Tibial nerve (tissue), 4 donors: Measurements from ENCODE around the gene PCDHGB4. TPM values are rescaled to one million over a fixed set of nuclear protein-coding genes. Genes with fewer than 3 reads are reported as not detected.

Experiments used
- DNase-seq, 2 donors: peaks; one replicate each; pipeline ENCODE4 v3.0.0-alpha.2; 2019; ENCODE audit warnings: low spot score in 2 of 2
- H3K27ac ChIP-seq, 4 donors: fragments of 200-600 bp; sonication (generic) in 3 of 4; one replicate each; pipeline ENCODE4 v1.5.1; 2017 to 2019; ENCODE audit warnings: mild to moderate bottlenecking in 1 of 4
- H3K27me3 ChIP-seq, 2 donors: fragments of 200-600 bp; sonication (generic) in 1 of 2; one replicate each; pipeline versions ENCODE4 v1.5.1 to v1.6.0; 2017 to 2019
- H3K36me3 ChIP-seq, 3 donors: fragments of 200-600 bp; sonication (generic); one replicate each; pipeline ENCODE4 v1.5.1; 2018 to 2019
- H3K4me1 ChIP-seq, 4 donors: fragments of 200-600 bp; sonication (generic) in 3 of 4; one replicate each; pipeline ENCODE4 v1.5.1; 2017 to 2019
- H3K4me3 ChIP-seq, 4 donors: fragments of 200-600 bp; sonication (generic) in 3 of 4; one replicate each; pipeline ENCODE4 v1.5.1; 2017 to 2019; ENCODE audit warnings: mild to moderate bottlenecking in 1 of 4, moderate library complexity in 1 of 4
- H3K9me3 ChIP-seq, 4 donors: fragments of 200-600 bp; sonication (generic) in 3 of 4; one replicate each; pipeline ENCODE4 v1.5.1; 2017 to 2019
- EP300 ChIP-seq, 2 donors: sonication (generic); formaldehyde crosslinking; IDR thresholded peaks; one replicate each; pipeline ENCODE4 v1.6.1; 2017; ENCODE audit warnings: antibody characterized with exemption in 2 of 2, mild to moderate bottlenecking in 1 of 2
- POLR2A ChIP-seq, 2 donors: fragments of 450-650 bp; IDR thresholded peaks; one replicate each; pipeline ENCODE4 v1.6.1; 2017; ENCODE audit warnings: antibody characterized with exemption in 2 of 2, mild to moderate bottlenecking in 2 of 2, moderate library complexity in 2 of 2
- WGBS, 2 donors: methylation state at CpG; one replicate each; pipeline ENCODE4 v1.1.5; 2018; 5-methylcytosine and 5-hydroxymethylcytosine counted together
- total RNA-seq, 4 donors: library from RNA; depleted of rRNA; stranded (reverse); fragments of >200 nt; gene quantifications; one replicate each; pipeline ENCODE4 v1.1.0, GENCODE V29; 2016
- TF ChIP-seq, protein P1 (sequence below), 5 experiments: fragments of 200-600 bp in 3 of 5; fragments of 450-650 bp in 2 of 5; sonication (generic) in 3 of 5; IDR thresholded peaks; one replicate each; pipeline ENCODE4 v1.5.1; 2016 to 2019; ENCODE audit warnings: antibody characterized with exemption in 5 of 5, mild to moderate bottlenecking in 3 of 5, moderate library complexity in 2 of 5

Gene PCDHGB4
- total RNA-seq, 4 donors from 2014 or later, result 9.3 to 12.3 (median 11.1) TPM

DNA sequence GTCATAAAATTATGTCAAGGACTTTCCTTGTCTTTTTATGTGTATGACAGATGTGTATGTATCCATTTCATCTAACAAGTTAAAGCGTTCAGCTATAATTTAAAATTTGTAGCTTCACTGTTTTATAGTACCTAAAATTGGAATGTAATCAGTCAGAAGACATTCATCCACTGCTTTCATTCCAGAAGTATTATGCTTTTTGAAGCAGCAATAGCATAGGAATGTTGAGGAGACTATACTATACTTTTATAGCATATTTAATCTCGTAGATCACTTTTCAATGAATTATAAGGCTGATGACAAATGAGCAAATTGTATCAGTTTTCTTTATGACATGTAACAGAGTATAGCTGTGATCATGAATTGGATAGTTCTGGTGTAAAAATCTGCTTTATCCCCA lies 49.7 kb downstream of the PCDHGB4 start:
- no peaks in the 10 kb centered on the region for H3K4me1 ChIP-seq
- no peak overlapping the region for H3K4me3 ChIP-seq
- H3K27ac ChIP-seq, result no peak overlapping the region
- no peak for TF ChIP-seq EP300 (IDR thresholded peaks at IDR 0.05)
- TF ChIP-seq, protein P1, sequence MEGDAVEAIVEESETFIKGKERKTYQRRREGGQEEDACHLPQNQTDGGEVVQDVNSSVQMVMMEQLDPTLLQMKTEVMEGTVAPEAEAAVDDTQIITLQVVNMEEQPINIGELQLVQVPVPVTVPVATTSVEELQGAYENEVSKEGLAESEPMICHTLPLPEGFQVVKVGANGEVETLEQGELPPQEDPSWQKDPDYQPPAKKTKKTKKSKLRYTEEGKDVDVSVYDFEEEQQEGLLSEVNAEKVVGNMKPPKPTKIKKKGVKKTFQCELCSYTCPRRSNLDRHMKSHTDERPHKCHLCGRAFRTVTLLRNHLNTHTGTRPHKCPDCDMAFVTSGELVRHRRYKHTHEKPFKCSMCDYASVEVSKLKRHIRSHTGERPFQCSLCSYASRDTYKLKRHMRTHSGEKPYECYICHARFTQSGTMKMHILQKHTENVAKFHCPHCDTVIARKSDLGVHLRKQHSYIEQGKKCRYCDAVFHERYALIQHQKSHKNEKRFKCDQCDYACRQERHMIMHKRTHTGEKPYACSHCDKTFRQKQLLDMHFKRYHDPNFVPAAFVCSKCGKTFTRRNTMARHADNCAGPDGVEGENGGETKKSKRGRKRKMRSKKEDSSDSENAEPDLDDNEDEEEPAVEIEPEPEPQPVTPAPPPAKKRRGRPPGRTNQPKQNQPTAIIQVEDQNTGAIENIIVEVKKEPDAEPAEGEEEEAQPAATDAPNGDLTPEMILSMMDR (IDR thresholded peaks at IDR 0.05), result no peak
- TF ChIP-seq POLR2A (IDR thresholded peaks at IDR 0.05), result no peak
- H3K9me3 ChIP-seq, result peaks cover 0 to 98% (median 39%) of the 10 kb centered on the region in 4 donors
- H3K27me3 ChIP-seq, result no peaks in the 10 kb centered on the region
- DNase-seq, result no peak
- H3K36me3 ChIP-seq, result peaks cover 0 to 32% (median 0%) of the 10 kb centered on the region in 3 donors
- WGBS, 2 donors, result 93 to 95% methylated on average over 2 of the region's 2 CpGs

DNA sequence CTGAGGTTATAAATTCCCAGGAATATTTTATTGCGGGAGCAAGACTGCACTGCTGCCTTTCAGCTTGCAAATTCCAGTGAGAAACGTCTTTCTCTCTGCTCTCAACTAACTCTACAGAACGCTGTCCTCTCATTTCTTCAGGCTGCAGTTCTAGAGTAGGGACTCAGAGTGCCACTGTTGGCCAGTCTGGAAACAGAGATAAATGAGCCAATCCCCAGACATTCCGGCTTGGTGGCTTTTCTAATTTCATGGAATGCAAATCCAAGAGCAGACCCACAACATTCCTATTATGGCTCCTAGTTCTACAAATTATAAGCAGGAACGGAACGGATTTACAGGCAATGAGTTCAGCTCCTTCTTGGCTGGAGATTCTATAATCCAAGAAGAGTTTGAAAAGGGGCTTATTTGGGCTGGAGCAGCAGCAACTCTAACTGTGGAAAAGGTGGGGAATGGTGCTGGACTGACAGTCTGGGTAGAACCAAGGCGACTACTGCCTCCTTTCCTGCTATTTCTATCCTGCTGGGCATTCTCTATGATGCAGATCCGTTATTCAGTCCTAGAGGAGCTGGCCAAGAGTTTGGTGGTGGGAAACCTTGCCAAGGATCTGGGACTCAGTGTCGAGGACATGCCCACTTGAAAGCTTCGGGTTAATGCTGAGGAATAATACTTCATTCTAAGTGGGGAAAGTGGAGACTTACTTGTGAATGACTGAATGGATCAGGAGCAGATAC lies 52.1 kb downstream of the PCDHGB4 start:
- no peak for DNase-seq
- Histone ChIP-seq H3K27ac (no peak overlapping the region), H3K36me3 (peaks cover 0 to 35% (median 0%) of the 10 kb centered on the region in 3 donors), H3K4me3 (no peak overlapping the region), H3K9me3 (peaks cover 0 to 95% (median 31%) of the 10 kb centered on the region in 4 donors), H3K4me1 (no peaks in the 10 kb centered on the region), H3K27me3 (no peaks in the 10 kb centered on the region)
- TF ChIP-seq POLR2A (IDR thresholded peaks at IDR 0.05), result no peak
- TF ChIP-seq, protein P1 (IDR thresholded peaks at IDR 0.05), result no peak
- no peak for TF ChIP-seq EP300 (IDR thresholded peaks at IDR 0.05)
- 71 to 76% methylated on average over 10 of the region's 10 CpGs for WGBS, 2 donors

Other genes with a start within 250 kb of the PCDHGB4 start
- gene PCDHB6, start 237.6 kb upstream of the PCDHGB4 start, total RNA-seq, result 1 to 10 TPM; 1.8 to 3.7 (median 2.4) TPM
- gene PCDHB7, start 215.1 kb upstream of the PCDHGB4 start, total RNA-seq, result 1 to 10 TPM; 4.4 to 7.1 (median 5.5) TPM
- 1 to 10 TPM; 1.0 to 4.2 (median 3.5) TPM for gene PCDHB8, start 209.9 kb upstream of the PCDHGB4 start, total RNA-seq
- gene PCDHB16, start 205.3 kb upstream of the PCDHGB4 start, total RNA-seq, result 10 to 100 TPM in 3 of 4 donors, 1 to 10 TPM in 1; 9.2 to 17.7 (median 14.6) TPM
- 1 to 10 TPM; 4.6 to 9.2 (median 7.4) TPM for gene PCDHB9, start 200.5 kb upstream of the PCDHGB4 start, total RNA-seq
- gene PCDHB10, start 195.3 kb upstream of the PCDHGB4 start, total RNA-seq, result 10 to 100 TPM in 1 of 4 donors, 1 to 10 TPM in 3; 4.8 to 10.4 (median 5.6) TPM
- gene PCDHB11, start 188.1 kb upstream of the PCDHGB4 start, total RNA-seq, result 1 to 10 TPM; 6.9 to 8.6 (median 7.6) TPM
- gene PCDHB12, start 179.0 kb upstream of the PCDHGB4 start, total RNA-seq, result 10 to 100 TPM in 3 of 4 donors, 1 to 10 TPM in 1; 5.7 to 12.6 (median 12.2) TPM
- 1 to 10 TPM; 8.2 to 9.8 (median 9.2) TPM for gene PCDHB13, start 173.8 kb upstream of the PCDHGB4 start, total RNA-seq
- 10 to 100 TPM in 2 of 4 donors, 1 to 10 TPM in 2; 6.6 to 13.0 (median 10.3) TPM for gene PCDHB14, start 164.4 kb upstream of the PCDHGB4 start, total RNA-seq
- gene PCDHB15, start 142.3 kb upstream of the PCDHGB4 start, total RNA-seq, result 1 to 10 TPM; 5.4 to 7.6 (median 6.4) TPM
- gene SLC25A2, start 83.6 kb upstream of the PCDHGB4 start, total RNA-seq, result 1 to 10 TPM in 1 of 4 donors, under 1 TPM in 1, not detected in 2; 0.42 to 4.8 TPM
- 10 to 100 TPM; 49.5 to 80.0 (median 59.5) TPM for gene TAF7, start 66.9 kb upstream of the PCDHGB4 start, total RNA-seq
- gene PCDHGA1, start 57.2 kb upstream of the PCDHGB4 start, total RNA-seq, result 1 to 10 TPM in 3 of 4 donors, under 1 TPM in 1; 0.90 to 2.5 (median 1.8) TPM
- gene PCDHGA2, start 48.9 kb upstream of the PCDHGB4 start, total RNA-seq, result 10 to 100 TPM in 3 of 4 donors, 1 to 10 TPM in 1; 9.6 to 20.4 (median 12.7) TPM
- gene PCDHGA3, start 43.9 kb upstream of the PCDHGB4 start, total RNA-seq, result 10 to 100 TPM in 1 of 4 donors, 1 to 10 TPM in 3; 6.5 to 10.5 (median 8.7) TPM
- 1 to 10 TPM; 4.3 to 8.4 (median 6.8) TPM for gene PCDHGB1, start 37.6 kb upstream of the PCDHGB4 start, total RNA-seq
- 10 to 100 TPM in 2 of 4 donors, 1 to 10 TPM in 2; 5.1 to 13.5 (median 9.2) TPM for gene PCDHGA4, start 32.7 kb upstream of the PCDHGB4 start, total RNA-seq
- gene PCDHGB2, start 27.7 kb upstream of the PCDHGB4 start, total RNA-seq, result 10 to 100 TPM in 2 of 4 donors, 1 to 10 TPM in 2; 9.2 to 14.0 (median 10.4) TPM
- gene PCDHGA5, start 23.5 kb upstream of the PCDHGB4 start, total RNA-seq, result 10 to 100 TPM in 3 of 4 donors, 1 to 10 TPM in 1; 8.2 to 13.2 (median 12.1) TPM
- gene PCDHGB3, start 17.5 kb upstream of the PCDHGB4 start, total RNA-seq, result 10 to 100 TPM in 2 of 4 donors, 1 to 10 TPM in 2; 7.8 to 12.4 (median 10.1) TPM
- 10 to 100 TPM in 2 of 4 donors, 1 to 10 TPM in 2; 7.4 to 12.3 (median 10.1) TPM for gene PCDHGA6, start 13.8 kb upstream of the PCDHGB4 start, total RNA-seq
- 10 to 100 TPM in 1 of 4 donors, 1 to 10 TPM in 3; 7.6 to 12.2 (median 9.2) TPM for gene PCDHGA7, start 5.0 kb upstream of the PCDHGB4 start, total RNA-seq
- 1 to 10 TPM; 5.5 to 9.3 (median 6.6) TPM for gene PCDHGA8, start 4.9 kb downstream of the PCDHGB4 start, total RNA-seq
- 10 to 100 TPM in 3 of 4 donors, 1 to 10 TPM in 1; 9.9 to 22.4 (median 16.2) TPM for gene PCDHGB5, start 10.2 kb downstream of the PCDHGB4 start, total RNA-seq
- gene PCDHGA9, start 15.1 kb downstream of the PCDHGB4 start, total RNA-seq, result 10 to 100 TPM in 3 of 4 donors, 1 to 10 TPM in 1; 8.4 to 13.8 (median 11.9) TPM
- 10 to 100 TPM in 3 of 4 donors, 1 to 10 TPM in 1; 9.2 to 16.8 (median 13.9) TPM for gene PCDHGB6, start 20.3 kb downstream of the PCDHGB4 start, total RNA-seq
- 10 to 100 TPM in 2 of 4 donors, 1 to 10 TPM in 2; 7.6 to 15.0 (median 10.6) TPM for gene PCDHGA10, start 25.3 kb downstream of the PCDHGB4 start, total RNA-seq
- 10 to 100 TPM; 14.6 to 19.2 (median 18.0) TPM for gene PCDHGB7, start 30.0 kb downstream of the PCDHGB4 start, total RNA-seq
- 1 to 10 TPM; 8.3 to 9.3 (median 8.9) TPM for gene PCDHGA11, start 33.4 kb downstream of the PCDHGB4 start, total RNA-seq
- 10 to 100 TPM in 2 of 4 donors, 1 to 10 TPM in 2; 7.9 to 19.8 (median 10.1) TPM for gene PCDHGA12, start 42.8 kb downstream of the PCDHGB4 start, total RNA-seq
- gene PCDHGC3, start 88.3 kb downstream of the PCDHGB4 start, total RNA-seq, result 10 to 100 TPM; 40.4 to 77.7 (median 56.3) TPM
- 10 to 100 TPM in 1 of 4 donors, 1 to 10 TPM in 3; 3.3 to 11.7 (median 5.1) TPM for gene PCDHGC4, start 97.3 kb downstream of the PCDHGB4 start, total RNA-seq
- gene PCDHGC5, start 101.4 kb downstream of the PCDHGB4 start, total RNA-seq, result 1 to 10 TPM; 3.1 to 5.9 (median 3.8) TPM
- 100 to 1,000 TPM in 1 of 4 donors, 10 to 100 TPM in 3; 59.4 to 102 (median 64.0) TPM for gene DIAPH1, start 231.3 kb downstream of the PCDHGB4 start, total RNA-seq
- gene HDAC3, start 249.2 kb downstream of the PCDHGB4 start, total RNA-seq, result 10 to 100 TPM; 33.0 to 38.3 (median 36.5) TPM
- 1 to 10 TPM; 2.0 to 8.7 (median 4.1) TPM for gene RELL2, start 249.3 kb downstream of the PCDHGB4 start, total RNA-seq